IPS-18a (cell line): ENCODE data around the gene NFIB.

Source experiments
- H3K27ac ChIP-seq: one replicate; pipeline ENCODE4 v1.5.1; 2013; ENCODE audit warnings: low read length
- H3K27me3 ChIP-seq: one replicate; pipeline ENCODE4 v1.6.1; 2013; ENCODE audit warnings: mild to moderate bottlenecking, low read length; ENCODE audit not compliant: control insufficient read depth, insufficient read depth
- H3K36me3 ChIP-seq: one replicate; pipeline ENCODE4 v1.6.1; 2013; ENCODE audit warnings: low read depth, low read length; ENCODE audit not compliant: control insufficient read depth
- H3K4me1 ChIP-seq: one replicate; pipeline ENCODE4 v1.6.1; 2013; ENCODE audit warnings: low read depth, low read length; ENCODE audit not compliant: control insufficient read depth
- H3K4me3 ChIP-seq: one replicate; pipeline ENCODE4 v1.5.1; 2013; ENCODE audit warnings: low read length
- H3K9ac ChIP-seq: one replicate; pipeline ENCODE4 v1.6.1; 2013; ENCODE audit warnings: mild to moderate bottlenecking, low read length, moderate library complexity
- H3K9me3 ChIP-seq: one replicate; pipeline ENCODE4 v1.6.1; 2013; ENCODE audit warnings: low read depth, low read length; ENCODE audit not compliant: control insufficient read depth

NFIB gene

DNA sequence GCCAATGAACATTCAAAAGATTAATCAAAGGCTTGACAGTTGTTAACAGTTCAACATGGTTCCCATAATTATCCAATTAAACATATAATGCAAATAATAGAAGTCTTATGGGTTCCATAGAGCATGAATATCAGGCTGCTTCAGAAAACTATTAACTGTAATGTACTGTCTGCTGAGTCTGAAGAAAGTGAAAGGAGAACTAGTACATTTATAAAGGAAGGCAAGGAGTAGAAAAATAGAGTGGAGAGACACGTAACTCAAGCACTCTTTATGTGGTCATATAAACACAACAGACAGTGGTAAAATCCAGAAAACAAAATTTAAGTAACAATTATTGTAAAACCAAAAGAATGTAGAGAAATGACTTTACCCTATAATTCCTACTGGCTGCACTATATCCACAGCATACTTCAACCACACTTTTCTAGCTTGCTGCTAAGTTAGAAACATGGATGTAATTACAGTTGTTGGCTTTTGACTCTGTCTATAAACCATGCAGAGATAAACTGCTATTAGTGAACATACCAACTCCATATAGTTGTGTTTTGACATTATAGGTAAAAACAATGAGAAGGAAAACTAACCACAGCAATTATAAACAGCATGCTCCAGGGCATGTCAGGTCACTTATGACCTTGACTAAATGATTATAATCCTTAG, 32.7 kb downstream of the NFIB start:
- H3K4me3 ChIP-seq, result no peak overlapping the region
- H3K4me1 ChIP-seq, result peaks cover 6% of the 10 kb centered on the region
- H3K36me3 ChIP-seq, result no peaks in the 10 kb centered on the region
- H3K27ac ChIP-seq, result no peak overlapping the region
- no peaks in the 10 kb centered on the region for H3K9me3 ChIP-seq
- no peak overlapping the region for H3K9ac ChIP-seq
- H3K27me3 ChIP-seq, result no peaks in the 10 kb centered on the region

DNA sequence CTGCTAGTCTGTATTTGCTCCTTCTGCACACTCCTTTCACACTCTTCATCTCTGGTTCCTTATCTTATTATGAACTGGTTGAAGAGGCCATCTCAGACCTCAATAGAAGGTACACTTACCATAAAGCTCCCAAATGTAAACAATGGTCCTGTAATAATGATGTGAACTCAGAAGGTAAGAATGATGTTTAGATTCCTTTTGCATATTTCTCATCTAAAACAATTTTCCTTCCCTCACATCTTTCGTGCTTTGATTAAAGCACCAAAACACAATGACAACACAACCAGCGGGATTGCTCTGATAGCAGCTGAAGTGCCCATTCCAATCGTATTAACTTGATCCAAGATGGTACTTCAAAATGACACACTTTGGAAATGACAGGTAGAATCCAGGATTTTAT, 34.3 kb downstream of the NFIB start:
- H3K36me3 ChIP-seq, result no peaks in the 10 kb centered on the region
- no peak overlapping the region for H3K9ac ChIP-seq
- peaks cover 22% of the 10 kb centered on the region for H3K4me1 ChIP-seq
- H3K27me3 ChIP-seq, result no peaks in the 10 kb centered on the region
- H3K4me3 ChIP-seq, result no peak overlapping the region
- H3K9me3 ChIP-seq, result no peaks in the 10 kb centered on the region
- no peak overlapping the region for H3K27ac ChIP-seq

DNA sequence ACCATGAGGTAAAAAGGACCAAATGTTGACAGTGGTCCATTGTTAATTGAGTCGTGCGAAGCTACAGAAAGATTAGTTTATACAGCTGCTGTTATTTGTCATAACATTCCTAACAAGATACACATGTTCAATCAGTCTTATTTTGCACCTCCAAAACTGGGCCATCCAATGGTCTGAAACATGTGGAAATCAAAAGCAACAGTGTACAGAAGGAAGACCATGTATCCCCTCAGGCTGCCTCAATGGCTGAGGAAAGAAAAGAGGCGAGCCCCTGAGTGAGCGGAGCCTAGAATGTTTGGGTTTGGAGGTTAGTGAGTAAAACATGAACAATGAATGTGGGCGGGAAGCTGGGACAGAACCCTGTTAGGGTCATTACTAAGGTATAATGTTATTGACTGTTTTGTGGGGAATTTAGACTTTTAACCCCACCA, 35.6 kb downstream of the NFIB start:
- Histone ChIP-seq H3K4me1 (peaks cover 35% of the 10 kb centered on the region), H3K27ac (no peak overlapping the region)

DNA sequence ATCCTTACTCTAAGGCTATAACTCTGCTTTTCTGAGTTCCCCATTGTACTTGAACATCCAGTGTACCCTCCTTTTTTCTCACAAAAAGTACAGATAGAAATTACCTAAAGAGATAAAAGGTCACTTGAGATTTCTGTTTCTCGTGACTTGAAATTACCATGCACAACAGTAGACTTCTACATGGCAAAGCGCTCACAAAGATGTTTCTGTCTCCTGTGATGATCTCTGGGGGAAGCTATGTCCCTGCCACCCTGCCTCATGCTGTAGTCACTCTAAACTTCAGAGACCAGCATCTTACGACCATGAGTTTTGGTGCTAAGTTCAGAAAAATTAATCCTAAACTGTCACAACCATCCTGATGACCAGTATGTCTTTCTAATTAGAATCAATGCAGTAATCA, 36.2 kb downstream of the NFIB start:
- H3K36me3 ChIP-seq, result no peaks in the 10 kb centered on the region
- no peaks in the 10 kb centered on the region for H3K27me3 ChIP-seq
- peaks cover 41% of the 10 kb centered on the region for H3K4me1 ChIP-seq
- H3K9ac ChIP-seq, result no peak overlapping the region
- no peak overlapping the region for H3K4me3 ChIP-seq
- no peaks in the 10 kb centered on the region for H3K9me3 ChIP-seq
- H3K27ac ChIP-seq, result no peak overlapping the region

More for the DNA sequence above, 35.6 kb downstream of the NFIB start:
- Histone ChIP-seq H3K36me3 (no peaks in the 10 kb centered on the region), H3K4me3 (no peak overlapping the region), H3K9me3 (no peaks in the 10 kb centered on the region), H3K9ac (no peak overlapping the region), H3K27me3 (no peaks in the 10 kb centered on the region)

DNA sequence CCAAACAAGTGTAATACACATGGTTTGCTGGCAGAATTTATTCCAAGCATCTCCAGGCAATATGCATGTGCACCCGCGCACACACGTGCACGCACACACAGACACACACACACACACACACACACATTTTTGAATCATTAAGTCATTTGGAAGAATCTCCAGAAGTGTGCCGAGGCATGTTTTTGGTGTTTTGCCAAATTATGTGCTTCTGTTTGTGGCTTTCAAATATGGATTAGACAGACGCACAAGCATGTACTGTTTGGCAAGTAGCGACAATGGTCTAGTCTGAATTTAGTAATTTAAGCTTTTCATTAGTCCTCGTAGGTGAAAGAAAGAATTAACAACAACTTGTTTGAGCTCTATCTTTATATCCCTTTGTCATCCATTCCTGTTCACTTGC, 36.7 kb downstream of the NFIB start:
- H3K27ac ChIP-seq, result no peak overlapping the region
- H3K36me3 ChIP-seq, result no peaks in the 10 kb centered on the region
- H3K9ac ChIP-seq, result no peak overlapping the region
- no peaks in the 10 kb centered on the region for H3K27me3 ChIP-seq
- no peaks in the 10 kb centered on the region for H3K9me3 ChIP-seq
- H3K4me1 ChIP-seq, result peaks cover 46% of the 10 kb centered on the region
- no peak overlapping the region for H3K4me3 ChIP-seq

DNA sequence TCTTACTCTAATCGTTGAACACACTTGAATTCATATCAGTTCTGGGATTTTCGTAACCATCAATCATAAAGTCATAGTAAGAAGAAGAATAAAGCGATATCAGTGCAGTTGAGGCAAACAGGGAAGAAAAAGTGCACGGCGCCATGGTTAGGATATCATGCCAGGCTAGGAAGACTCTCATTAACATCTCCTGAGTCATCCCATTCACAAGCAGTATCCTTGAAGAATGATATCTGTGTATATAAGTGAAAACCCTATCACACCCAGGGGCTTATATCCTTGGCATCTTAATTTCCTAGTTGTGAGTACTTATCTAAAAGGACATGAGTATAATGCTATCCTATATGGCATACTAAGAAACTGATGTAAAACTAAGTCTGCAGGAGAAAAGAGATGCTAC, 38.6 kb downstream of the NFIB start:
- Histone ChIP-seq H3K4me1 (peaks cover 63% of the 10 kb centered on the region), H3K27ac (peak overlapping the region; percentile 76), H3K4me3 (peak overlapping the region; percentile 38), H3K36me3 (no peaks in the 10 kb centered on the region), H3K27me3 (no peaks in the 10 kb centered on the region), H3K9me3 (no peaks in the 10 kb centered on the region), H3K9ac (no peak overlapping the region)

DNA sequence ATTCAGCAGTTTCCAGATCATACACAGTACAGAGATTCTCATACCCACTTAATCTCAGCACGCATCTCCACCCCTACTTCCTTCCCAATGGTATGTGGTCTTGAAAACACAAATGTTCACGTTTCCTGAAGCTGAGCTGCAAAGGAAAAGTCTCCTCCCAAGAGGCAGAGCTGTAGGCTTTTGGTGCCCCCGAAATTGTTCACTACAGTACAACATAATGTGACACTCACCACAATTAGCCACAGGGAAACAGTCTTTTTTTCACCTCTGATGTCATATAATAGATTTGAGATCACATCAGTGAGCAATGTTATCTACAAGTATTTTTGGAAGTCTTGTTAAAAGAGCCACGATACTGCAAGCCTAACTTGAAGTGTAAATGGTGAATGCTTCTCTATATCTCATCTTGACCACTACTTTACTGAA, 40.2 kb downstream of the NFIB start:
- peak overlapping the region; percentile 76 for H3K27ac ChIP-seq

DNA sequence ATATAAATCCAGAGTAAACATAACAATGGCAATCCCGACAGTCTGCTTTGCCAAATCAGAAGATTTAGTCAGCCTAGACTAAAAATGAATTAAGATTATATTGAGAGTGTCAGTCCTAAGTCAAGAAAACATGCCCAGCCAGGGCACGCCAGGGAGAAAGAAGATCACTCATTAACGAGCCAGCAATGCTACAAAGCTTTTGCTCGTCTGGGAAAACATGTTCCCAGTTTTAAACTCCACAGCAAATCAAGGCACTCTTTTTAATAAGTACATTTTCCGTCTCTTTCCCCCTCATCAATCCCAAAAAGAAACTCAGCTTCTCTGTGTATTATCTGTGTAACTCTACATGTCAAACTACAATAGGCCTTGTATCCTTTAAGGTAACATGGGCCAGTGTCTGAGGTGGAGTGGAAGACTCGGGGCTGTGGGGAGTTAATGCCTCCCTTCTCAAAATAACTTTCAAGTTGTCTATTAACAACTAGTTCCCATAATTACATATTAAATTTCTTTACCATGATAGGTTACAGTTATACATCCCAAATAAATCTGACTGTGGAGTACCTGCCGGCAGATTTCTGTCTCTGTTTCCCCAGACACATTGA, 40.9 kb downstream of the NFIB start:
- Histone ChIP-seq H3K27ac (no peak overlapping the region), H3K36me3 (no peaks in the 10 kb centered on the region), H3K9me3 (no peaks in the 10 kb centered on the region), H3K9ac (peak overlapping the region; percentile 4), H3K4me1 (peaks cover 63% of the 10 kb centered on the region), H3K27me3 (no peaks in the 10 kb centered on the region), H3K4me3 (peak overlapping the region; percentile 38)

More for the DNA sequence above, 40.2 kb downstream of the NFIB start:
- H3K36me3 ChIP-seq, result no peaks in the 10 kb centered on the region
- peak overlapping the region; percentile 38 for H3K4me3 ChIP-seq
- no peaks in the 10 kb centered on the region for H3K27me3 ChIP-seq
- H3K4me1 ChIP-seq, result peaks cover 63% of the 10 kb centered on the region
- peak overlapping the region; percentile 50 for H3K9ac ChIP-seq
- H3K9me3 ChIP-seq, result no peaks in the 10 kb centered on the region

DNA sequence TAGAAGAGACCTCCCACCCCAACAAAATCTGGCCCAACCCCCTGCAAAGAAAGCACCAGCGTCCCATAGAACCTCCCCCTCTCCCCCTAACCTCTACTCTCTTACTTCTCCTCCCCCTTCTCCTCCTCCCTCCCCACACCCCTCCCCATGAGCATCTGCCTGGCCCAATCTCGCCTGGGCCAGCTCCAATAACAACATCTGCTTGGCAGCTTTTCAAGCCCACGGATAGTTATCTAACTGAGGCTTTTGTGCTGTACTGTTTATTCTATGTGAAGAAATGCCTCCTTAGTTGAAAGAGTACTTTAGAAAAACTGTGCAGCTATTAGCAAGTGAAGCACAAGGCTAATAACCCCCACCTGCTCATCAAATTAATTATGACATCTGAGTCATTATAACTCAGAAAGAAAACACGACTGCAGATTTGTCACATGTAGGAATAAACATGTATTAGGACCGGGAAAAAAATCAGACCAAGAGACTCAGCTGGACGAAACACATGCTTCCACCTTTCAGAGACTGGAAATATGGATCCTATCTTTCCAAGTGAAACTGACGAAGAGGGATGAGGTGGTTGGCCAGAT, 42.8 kb downstream of the NFIB start:
- no peaks in the 10 kb centered on the region for H3K36me3 ChIP-seq
- no peak overlapping the region for H3K27ac ChIP-seq
- no peaks in the 10 kb centered on the region for H3K9me3 ChIP-seq
- H3K4me1 ChIP-seq, result peaks cover 56% of the 10 kb centered on the region
- no peaks in the 10 kb centered on the region for H3K27me3 ChIP-seq
- no peak overlapping the region for H3K4me3 ChIP-seq
- H3K9ac ChIP-seq, result no peak overlapping the region

DNA sequence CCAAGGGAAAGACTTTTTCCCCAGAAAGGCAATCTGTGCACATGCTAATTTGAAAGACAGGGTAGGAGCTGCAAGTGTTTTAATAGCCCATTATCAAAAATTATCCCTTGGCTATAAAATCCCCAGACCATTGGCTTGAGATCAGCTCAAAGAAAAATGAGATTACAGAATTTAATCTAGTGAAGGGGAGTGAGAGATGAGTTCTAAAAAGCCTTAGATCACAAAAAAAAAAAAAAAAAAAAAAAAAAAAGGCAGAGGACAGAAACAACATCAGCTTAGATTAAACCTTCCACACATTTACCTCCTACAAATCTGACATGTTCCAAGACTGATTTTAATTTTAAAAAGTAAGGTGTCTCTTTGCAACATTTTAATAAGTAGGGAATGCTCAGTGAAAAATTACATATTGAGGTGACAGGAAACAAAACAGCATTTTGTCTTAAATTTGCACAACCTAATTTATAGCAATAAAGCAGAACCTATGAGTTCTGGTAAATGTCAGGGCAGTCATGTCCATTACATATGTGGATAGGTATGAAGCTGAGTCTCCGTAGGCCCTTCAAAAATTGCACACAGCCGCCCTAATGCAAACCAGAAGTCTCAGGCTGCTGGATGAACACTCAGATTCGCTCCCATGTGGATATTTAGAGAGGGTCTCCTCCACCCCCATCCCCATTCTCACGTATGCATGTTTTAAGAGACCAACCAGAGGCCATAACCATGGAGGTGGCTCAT, 43.4 kb downstream of the NFIB start:
- no peaks in the 10 kb centered on the region for H3K27me3 ChIP-seq
- H3K9ac ChIP-seq, result no peak overlapping the region
- H3K27ac ChIP-seq, result no peak overlapping the region
- no peaks in the 10 kb centered on the region for H3K9me3 ChIP-seq
- H3K36me3 ChIP-seq, result no peaks in the 10 kb centered on the region
- peaks cover 50% of the 10 kb centered on the region for H3K4me1 ChIP-seq
- H3K4me3 ChIP-seq, result no peak overlapping the region

DNA sequence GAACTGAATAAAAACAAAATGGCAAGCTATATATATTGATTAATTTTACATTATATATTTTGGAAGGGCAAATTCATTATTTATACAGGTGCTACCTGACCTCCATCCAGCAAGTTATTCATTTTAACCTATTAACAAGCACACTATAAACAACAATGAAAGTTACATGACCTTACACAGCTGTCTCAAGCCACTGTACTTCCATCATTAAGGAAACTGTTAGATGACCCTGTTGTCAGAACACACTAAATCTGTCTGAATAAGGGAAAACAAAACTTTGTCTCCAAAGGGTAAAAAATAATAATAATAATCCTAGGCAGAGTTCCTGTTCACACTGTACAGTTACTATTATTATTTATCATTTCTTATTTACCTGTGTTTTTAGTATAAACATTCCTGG, 44.0 kb downstream of the NFIB start:
- H3K9me3 ChIP-seq, result no peaks in the 10 kb centered on the region
- H3K4me1 ChIP-seq, result peaks cover 43% of the 10 kb centered on the region
- no peaks in the 10 kb centered on the region for H3K27me3 ChIP-seq
- H3K36me3 ChIP-seq, result no peaks in the 10 kb centered on the region
- H3K4me3 ChIP-seq, result no peak overlapping the region
- no peak overlapping the region for H3K9ac ChIP-seq
- no peak overlapping the region for H3K27ac ChIP-seq
